HEK293 (cell line): ENCODE measurements around the gene ABCB9.

Source experiments
- CTCF ChIA-PET: fragments of 350-600 bp; formaldehyde crosslinking; extraction: SDS; loops from one replicate; lab custom pipeline; 2021; ENCODE audit warnings: antibody characterized with exemption; lab: Yijun Ruan, JAX
- POLR2A ChIA-PET: fragments of 300-600 bp; formaldehyde crosslinking; extraction: SDS; loops from one replicate; lab custom pipeline; 2020; ENCODE audit warnings: antibody characterized with exemption, inconsistent platforms; lab: Yijun Ruan, JAX
- H3K27ac ChIP-seq: fragments of 200-500 bp; sonication (Bioruptor generic); 2 replicates; pipeline ENCODE4 v1.5.1; 2014; ENCODE audit warnings: low read depth, low read length, control low read depth, inconsistent platforms; ENCODE audit errors: extremely low read depth
- H3K36me3 ChIP-seq, 2 experiments: fragments of 200-500 bp in 1 of 2; sonication (Bioruptor generic) in 1 of 2; 1 replicate in 1 of 2; 2 replicates in 1 of 2; pipeline ENCODE4 v1.5.1; 2014 to 2017; ENCODE audit warnings: inconsistent platforms in 2 of 2, low read length in 2 of 2; ENCODE audit not compliant: control insufficient read depth in 2 of 2, insufficient read depth in 1 of 2
- H3K4me1 ChIP-seq: fragments of 200-500 bp; sonication (Bioruptor generic); 2 replicates; pipeline ENCODE4 v1.5.1; 2014; ENCODE audit warnings: mild to moderate bottlenecking, low read length, inconsistent platforms; ENCODE audit not compliant: control insufficient read depth, insufficient read depth
- H3K4me3 ChIP-seq: 2 replicates; pipeline ENCODE4 v1.5.1; 2011; ENCODE audit warnings: low read depth, mild to moderate bottlenecking, control low read depth, low read length, moderate library complexity
- H3K9me3 ChIP-seq: fragments of 200-500 bp; sonication (Bioruptor generic); 2 replicates; pipeline ENCODE4 v1.5.1; 2014; ENCODE audit warnings: low read depth, low read length, inconsistent platforms; ENCODE audit not compliant: control insufficient read depth, insufficient read depth
- AEBP2 ChIP-seq: fragments of 450-650 bp; formaldehyde crosslinking; IDR thresholded peaks from 2 replicates; pipeline ENCODE4 v1.5.1; 2016; ENCODE audit warnings: missing biosample characterization, missing genetic modification characterization, borderline replicate concordance
- GLIS1 ChIP-seq: fragments of 450-650 bp; formaldehyde crosslinking; IDR thresholded peaks from 2 replicates; pipeline ENCODE4 v1.5.1; 2016; ENCODE audit warnings: missing biosample characterization, missing genetic modification characterization
- GLIS2 ChIP-seq: fragments of 450-650 bp; formaldehyde crosslinking; IDR thresholded peaks from 2 replicates; pipeline ENCODE4 v1.5.1; 2016; ENCODE audit warnings: missing biosample characterization, missing genetic modification characterization
- PRDM10 ChIP-seq: fragments of 450-650 bp; formaldehyde crosslinking; IDR thresholded peaks from 2 replicates; pipeline ENCODE4 v1.5.1; 2016; ENCODE audit warnings: missing biosample characterization, missing genetic modification characterization
- PRDM4 ChIP-seq: fragments of 450-650 bp; formaldehyde crosslinking; IDR thresholded peaks from 2 replicates; pipeline ENCODE4 v1.5.1; 2017; ENCODE audit warnings: missing biosample characterization, missing genetic modification characterization
- ZBTB8A ChIP-seq: fragments of 450-650 bp; formaldehyde crosslinking; IDR thresholded peaks from 2 replicates; pipeline ENCODE4 v1.5.1; 2016; ENCODE audit warnings: missing biosample characterization, missing genetic modification characterization
- ZIC2 ChIP-seq: fragments of 450-650 bp; formaldehyde crosslinking; IDR thresholded peaks from 2 replicates; pipeline ENCODE4 v1.5.1; 2016; ENCODE audit warnings: missing biosample characterization, missing genetic modification characterization
- ZNF112 ChIP-seq: fragments of 450-650 bp; formaldehyde crosslinking; IDR thresholded peaks from 2 replicates; pipeline ENCODE4 v1.5.0; 2017; ENCODE audit warnings: missing biosample characterization, missing genetic modification characterization
- ZNF148 ChIP-seq: fragments of 450-650 bp; formaldehyde crosslinking; IDR thresholded peaks from 2 replicates; pipeline ENCODE4 v1.5.0; 2017; ENCODE audit warnings: missing biosample characterization, missing genetic modification characterization, borderline replicate concordance
- ZNF2 ChIP-seq: fragments of 450-650 bp; formaldehyde crosslinking; IDR thresholded peaks from 2 replicates; pipeline ENCODE4 v1.5.1; 2016; ENCODE audit warnings: missing biosample characterization, missing genetic modification characterization
- ZNF239 ChIP-seq: fragments of 450-650 bp; formaldehyde crosslinking; IDR thresholded peaks from 2 replicates; pipeline ENCODE4 v1.5.1; 2016; ENCODE audit warnings: missing biosample characterization, missing genetic modification characterization
- ZNF341 ChIP-seq: fragments of 450-650 bp; formaldehyde crosslinking; IDR thresholded peaks from 2 replicates; pipeline ENCODE4; 2016; ENCODE audit warnings: low read depth, missing biosample characterization, missing genetic modification characterization
- ZNF544 ChIP-seq: fragments of 450-650 bp; formaldehyde crosslinking; IDR thresholded peaks from 2 replicates; pipeline ENCODE4 v1.5.0; 2017; ENCODE audit warnings: missing biosample characterization, missing genetic modification characterization
- ZNF600 ChIP-seq: fragments of 450-650 bp; formaldehyde crosslinking; IDR thresholded peaks from 2 replicates; pipeline ENCODE4 v1.5.1; 2016; ENCODE audit warnings: missing biosample characterization, missing genetic modification characterization
- ZNF768 ChIP-seq: fragments of 450-650 bp; formaldehyde crosslinking; IDR thresholded peaks from 2 replicates; pipeline ENCODE4 v1.5.1; 2018; ENCODE audit warnings: missing biosample characterization, mild to moderate bottlenecking, missing genetic modification characterization
- ZNF843 ChIP-seq: fragments of 450-650 bp; formaldehyde crosslinking; IDR thresholded peaks from 2 replicates; pipeline ENCODE4 v1.5.1; 2016; ENCODE audit warnings: missing biosample characterization, missing genetic modification characterization
- TF ChIP-seq, protein P1 (sequence below): fragments of 450-650 bp; formaldehyde crosslinking; conservative IDR thresholded peaks from 2 replicates; pipeline ENCODE4 v1.5.1; 2016; ENCODE audit warnings: low read depth, missing biosample characterization, missing genetic modification characterization

Gene ABCB9

DNA sequence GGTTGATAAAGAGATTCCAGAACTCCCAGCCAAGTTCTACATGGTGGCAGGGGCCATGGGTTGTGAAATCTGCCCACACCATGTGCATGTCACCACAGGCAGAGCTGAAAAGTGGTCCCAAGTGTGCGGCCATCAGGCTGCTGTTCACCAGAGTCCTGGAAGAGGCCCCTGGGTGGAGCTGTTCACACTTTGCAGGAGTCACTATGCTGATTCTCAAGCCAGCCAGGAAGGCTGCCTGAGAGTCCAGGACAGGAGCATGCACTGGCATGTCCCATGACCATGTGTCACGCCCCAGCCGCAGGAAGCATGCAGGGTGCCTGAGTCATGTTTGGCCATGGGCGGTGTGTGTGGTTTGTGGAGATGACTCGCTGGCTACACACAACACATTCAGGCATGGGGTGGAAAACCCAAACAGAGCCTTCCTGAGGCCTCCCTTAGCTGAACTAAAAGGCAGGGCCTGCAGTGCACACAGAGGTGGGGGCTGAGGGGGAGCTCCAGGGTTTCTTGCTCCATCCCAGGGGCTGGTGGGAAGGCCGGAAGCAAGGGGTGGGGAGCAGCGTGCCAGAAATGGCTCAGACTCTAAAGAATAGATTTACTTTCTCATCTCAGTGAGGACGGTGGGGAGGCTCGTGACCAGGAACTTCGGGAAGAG is 19.4 kb downstream of the ABCB9 start (continued):
- TF ChIP-seq ZBTB8A (tag by site-specific recombination) (no peak), GLIS1 (tag by site-specific recombination) (peak; percentile 73), PRDM10 (peak; percentile 60)
- TF ChIP-seq, all 188 proteins: peak for 46

DNA sequence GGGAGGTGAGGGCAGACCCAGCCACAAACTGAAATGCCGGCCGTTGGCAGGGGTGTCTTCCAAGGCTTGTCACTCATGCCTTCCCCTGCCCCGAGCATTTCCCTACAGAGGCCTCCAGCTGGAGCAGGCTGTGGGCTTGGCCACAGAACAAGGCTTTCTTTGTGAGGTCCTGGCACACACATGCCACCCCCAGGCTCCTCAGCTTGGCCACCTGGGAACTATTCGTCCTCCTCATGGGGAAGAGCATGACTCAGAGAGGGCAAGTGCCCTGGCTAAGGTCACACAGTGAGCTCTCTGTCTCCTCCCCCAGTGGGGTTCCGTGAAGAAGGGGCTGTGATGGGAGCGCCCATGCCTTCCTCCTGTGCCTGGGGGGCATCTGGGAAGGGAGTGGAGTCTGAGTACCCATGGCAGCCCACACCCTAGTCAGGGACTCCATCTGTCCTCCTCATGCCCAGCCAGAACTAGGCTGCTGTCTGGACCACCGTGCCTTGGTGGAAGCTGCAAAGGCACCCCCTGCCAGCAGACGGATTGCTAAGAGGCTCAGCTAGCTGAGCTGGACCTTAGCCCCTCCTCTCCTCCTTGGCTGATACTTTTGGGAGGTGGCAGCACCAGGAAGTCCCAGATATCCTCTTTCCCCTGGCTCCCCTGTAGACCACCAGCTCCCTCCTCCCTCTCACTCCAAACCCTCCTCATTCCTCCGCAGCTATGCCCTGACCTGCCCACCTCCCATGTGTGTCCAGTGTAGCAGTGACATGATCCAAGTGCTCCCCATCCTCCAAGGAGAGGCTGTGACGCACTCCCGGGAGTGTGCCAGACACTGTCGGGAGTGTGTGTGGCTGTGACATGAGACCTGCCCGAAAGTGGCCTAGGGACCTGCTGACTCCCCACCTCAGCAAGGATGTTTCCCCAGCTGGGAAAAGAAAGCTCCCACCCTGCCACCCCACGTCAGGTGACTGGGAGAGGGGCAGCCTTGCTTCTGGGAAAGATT is 21.4 kb downstream of the ABCB9 start:
- H3K27ac ChIP-seq, result no peak overlapping the region
- CTCF ChIA-PET, result interaction anchor here (1.0 to 1.9 kb wide), 5 partner anchors 62 to 151 kb away, joined by 3 to 7 read pairs (median 4); no protein-coding TSS in a partner anchor

GRCh38 chr12:122943196-122943595 is 23.1 kb downstream of the ABCB9 start:
- POLR2A ChIA-PET, result no interaction called here
- no peak overlapping the region for H3K27ac ChIP-seq
- CTCF ChIA-PET, result interaction anchor here (0.7 to 1.0 kb wide), 3 partner anchors 10 to 17 kb away, joined by 3 to 9 read pairs (median 4); no protein-coding TSS in a partner anchor
- no peak for TF ChIP-seq ZNF239 (tag by site-specific recombination)
- TF ChIP-seq ZNF148 (tag by site-specific recombination), result no peak
- no peak for TF ChIP-seq ZNF843
- TF ChIP-seq, protein P1, sequence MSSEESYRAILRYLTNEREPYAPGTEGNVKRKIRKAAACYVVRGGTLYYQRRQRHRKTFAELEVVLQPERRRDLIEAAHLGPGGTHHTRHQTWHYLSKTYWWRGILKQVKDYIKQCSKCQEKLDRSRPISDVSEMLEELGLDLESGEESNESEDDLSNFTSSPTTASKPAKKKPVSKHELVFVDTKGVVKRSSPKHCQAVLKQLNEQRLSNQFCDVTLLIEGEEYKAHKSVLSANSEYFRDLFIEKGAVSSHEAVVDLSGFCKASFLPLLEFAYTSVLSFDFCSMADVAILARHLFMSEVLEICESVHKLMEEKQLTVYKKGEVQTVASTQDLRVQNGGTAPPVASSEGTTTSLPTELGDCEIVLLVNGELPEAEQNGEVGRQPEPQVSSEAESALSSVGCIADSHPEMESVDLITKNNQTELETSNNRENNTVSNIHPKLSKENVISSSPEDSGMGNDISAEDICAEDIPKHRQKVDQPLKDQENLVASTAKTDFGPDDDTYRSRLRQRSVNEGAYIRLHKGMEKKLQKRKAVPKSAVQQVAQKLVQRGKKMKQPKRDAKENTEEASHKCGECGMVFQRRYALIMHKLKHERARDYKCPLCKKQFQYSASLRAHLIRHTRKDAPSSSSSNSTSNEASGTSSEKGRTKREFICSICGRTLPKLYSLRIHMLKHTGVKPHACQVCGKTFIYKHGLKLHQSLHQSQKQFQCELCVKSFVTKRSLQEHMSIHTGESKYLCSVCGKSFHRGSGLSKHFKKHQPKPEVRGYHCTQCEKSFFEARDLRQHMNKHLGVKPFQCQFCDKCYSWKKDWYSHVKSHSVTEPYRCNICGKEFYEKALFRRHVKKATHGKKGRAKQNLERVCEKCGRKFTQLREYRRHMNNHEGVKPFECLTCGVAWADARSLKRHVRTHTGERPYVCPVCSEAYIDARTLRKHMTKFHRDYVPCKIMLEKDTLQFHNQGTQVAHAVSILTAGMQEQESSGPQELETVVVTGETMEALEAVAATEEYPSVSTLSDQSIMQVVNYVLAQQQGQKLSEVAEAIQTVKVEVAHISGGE (tag by site-specific recombination), result no peak
- no peak for TF ChIP-seq ZNF2
- no peak for TF ChIP-seq ZNF544 (tag by site-specific recombination)
- no peak for TF ChIP-seq ZNF112
- no peak for TF ChIP-seq PRDM4 (tag by site-specific recombination)

More for the DNA sequence above, 21.4 kb downstream of the ABCB9 start:
- Histone ChIP-seq H3K4me3 (no peak overlapping the region), H3K4me1 (no peaks in the 10 kb centered on the region), H3K9me3 (no peaks in the 10 kb centered on the region), H3K36me3 (peaks cover 0 to 13% of the 10 kb centered on the region in 2 experiments; a peak in 1 of 3 replicates)
- POLR2A ChIA-PET, result interaction anchor here (0.6 to 1.4 kb wide), 3 partner anchors 10 to 151 kb away, joined by 3 to 9 read pairs (median 3); no protein-coding TSS in a partner anchor
- TF ChIP-seq ZNF600 (tag by site-specific recombination), result peak; percentile 58
- TF ChIP-seq GLIS2 (tag by site-specific recombination), result 0 out of 2 replicates have a peak, but pooled peaks have one; percentile 10
- TF ChIP-seq AEBP2 (tag by site-specific recombination), result no peak
- 0 out of 2 replicates have a peak, but pooled peaks have one; percentile 34 for TF ChIP-seq ZNF768 (tag by site-specific recombination)
- TF ChIP-seq ZIC2, result peak; percentile 29; the same call in 1 of the 2 replicates
- no peak for TF ChIP-seq ZNF341 (tag by site-specific recombination)

More at GRCh38 chr12:122943196-122943595, 23.1 kb downstream of the ABCB9 start:
- Histone ChIP-seq H3K36me3 (peaks cover 0 to 11% of the 10 kb centered on the region in 2 experiments; a peak in 2 of 3 replicates), H3K9me3 (no peaks in the 10 kb centered on the region), H3K4me3 (no peak overlapping the region), H3K4me1 (no peaks in the 10 kb centered on the region)
